GM10847 (cell line): ENCODE data around the gene SPDYE2.
"Not testable (repeated sequence)": the region's sequence is repeated elsewhere in the genome, so short reads cannot be mapped to it uniquely, and the experiment has no call there.

Experiments used
- POLR2A ChIP-seq: IDR thresholded peaks from 2 replicates; pipeline ENCODE4 v1.6.1; 2011; ENCODE audit not compliant: insufficient read length; ENCODE audit errors: extremely low read depth

The SPDYE2 gene

GRCh38 chr7:102550808-102551422, at the start of gene SPDYE2:
Gene SPDYE2 (plus strand): TSS chr7:102551226. CDS start chr7:102553256, 2,030 bp downstream.
- not testable (repeated sequence) for TF ChIP-seq POLR2A

GRCh38 chr7:102517550-102518147, 33.4 kb upstream of the SPDYE2 start, which contains the start of gene RASA4B:
Gene RASA4B (minus strand): TSS chr7:102517777. CDS start chr7:102517710, 67 bp downstream.
- TF ChIP-seq POLR2A = not testable (repeated sequence)

DNA sequence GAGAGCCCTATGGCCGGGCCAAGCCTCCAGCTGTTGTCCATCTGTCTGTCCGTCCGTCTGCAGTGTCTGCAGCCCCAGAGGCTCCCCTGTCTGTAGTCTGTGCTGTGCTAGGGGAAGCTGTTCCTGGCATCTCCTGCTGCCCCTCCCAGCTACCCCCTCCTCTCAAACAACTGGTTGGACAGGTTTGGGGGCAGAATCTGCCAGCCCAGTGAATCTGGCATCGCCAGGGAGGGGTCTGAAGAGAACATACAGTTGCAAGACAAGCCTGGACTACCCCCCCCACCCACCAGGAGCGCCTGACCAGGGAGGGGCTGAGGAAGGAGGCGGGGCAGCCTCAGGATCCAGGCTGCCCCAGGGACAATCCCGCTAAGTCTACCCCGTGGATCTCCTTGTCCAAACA, 7.4 kb upstream of the SPDYE2 start, which contains the start of gene UPK3BL2:
Gene UPK3BL2, minus strand, starts transcription at position 101 of the 400 bp plus-strand sequence. Its CDS starts 60 bp downstream, at position 41.
- TF ChIP-seq POLR2A = not testable (repeated sequence)

- not testable (repeated sequence) for TF ChIP-seq POLR2A
These were observed 21.5 kb downstream of the SPDYE2 start, which contains the start of gene POLR2J3 for GRCh38 chr7:102572261-102573239. Gene POLR2J3 (minus strand): TSS chr7:102572583. CDS start chr7:102572521, 62 bp downstream.
